Forelimb muscle (tissue), 1 donor: ENCODE data around the gene ACP4. TPM values are rescaled to one million over a fixed set of nuclear protein-coding genes. Genes with fewer than 3 reads are reported as not detected.
"Not testable (repeated sequence)": the region's sequence is repeated elsewhere in the genome, so short reads cannot be mapped to it uniquely, and the experiment has no call there.

Experiments
- DNase-seq: peaks from one replicate; pipeline ENCODE4 v3.0.0-alpha.2; 2013; ENCODE audit warnings: low read depth
- polyA plus RNA-seq: library from polyadenylated mRNA; unstranded; fragments of 120-200 nt; gene quantifications from one replicate; pipeline ENCODE4 v1.2.1, GENCODE V29; 2013; ENCODE audit not compliant: insufficient read length

The ACP4 gene
- polyA plus RNA-seq, 1 donor: not detected

GRCh38 chr19:50777261-50777660, 13.0 kb upstream of the ACP4 start:
- no peak for DNase-seq

GRCh38 chr19:50777830-50778303, 12.3 kb upstream of the ACP4 start:
- no peak for DNase-seq

DNA sequence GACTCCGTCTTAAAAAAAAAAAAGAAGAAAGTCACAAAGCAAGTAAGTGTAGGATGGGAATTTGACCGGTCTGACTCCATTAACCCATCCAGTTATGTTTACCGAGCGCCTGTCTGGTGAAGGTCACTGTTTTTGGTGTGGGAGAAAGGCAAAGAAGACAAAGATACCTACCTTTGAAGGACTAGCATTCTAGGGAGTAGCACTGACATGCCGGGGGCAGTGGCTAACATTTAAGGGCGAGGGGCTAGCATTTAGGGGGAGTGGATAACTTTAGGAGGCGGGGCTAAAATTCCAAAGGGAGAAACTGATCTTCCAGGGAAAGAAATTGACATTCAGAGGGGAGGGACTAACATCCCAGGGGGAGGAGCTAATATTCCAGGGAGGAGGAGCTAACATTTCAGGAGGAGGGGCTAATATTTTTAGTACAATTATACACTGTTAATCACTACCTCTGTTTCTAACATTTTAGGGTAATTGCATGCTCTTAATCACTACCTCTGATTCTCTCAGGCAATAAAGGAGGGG, 11.2 kb upstream of the ACP4 start:
- DNase-seq: no peak

DNA sequence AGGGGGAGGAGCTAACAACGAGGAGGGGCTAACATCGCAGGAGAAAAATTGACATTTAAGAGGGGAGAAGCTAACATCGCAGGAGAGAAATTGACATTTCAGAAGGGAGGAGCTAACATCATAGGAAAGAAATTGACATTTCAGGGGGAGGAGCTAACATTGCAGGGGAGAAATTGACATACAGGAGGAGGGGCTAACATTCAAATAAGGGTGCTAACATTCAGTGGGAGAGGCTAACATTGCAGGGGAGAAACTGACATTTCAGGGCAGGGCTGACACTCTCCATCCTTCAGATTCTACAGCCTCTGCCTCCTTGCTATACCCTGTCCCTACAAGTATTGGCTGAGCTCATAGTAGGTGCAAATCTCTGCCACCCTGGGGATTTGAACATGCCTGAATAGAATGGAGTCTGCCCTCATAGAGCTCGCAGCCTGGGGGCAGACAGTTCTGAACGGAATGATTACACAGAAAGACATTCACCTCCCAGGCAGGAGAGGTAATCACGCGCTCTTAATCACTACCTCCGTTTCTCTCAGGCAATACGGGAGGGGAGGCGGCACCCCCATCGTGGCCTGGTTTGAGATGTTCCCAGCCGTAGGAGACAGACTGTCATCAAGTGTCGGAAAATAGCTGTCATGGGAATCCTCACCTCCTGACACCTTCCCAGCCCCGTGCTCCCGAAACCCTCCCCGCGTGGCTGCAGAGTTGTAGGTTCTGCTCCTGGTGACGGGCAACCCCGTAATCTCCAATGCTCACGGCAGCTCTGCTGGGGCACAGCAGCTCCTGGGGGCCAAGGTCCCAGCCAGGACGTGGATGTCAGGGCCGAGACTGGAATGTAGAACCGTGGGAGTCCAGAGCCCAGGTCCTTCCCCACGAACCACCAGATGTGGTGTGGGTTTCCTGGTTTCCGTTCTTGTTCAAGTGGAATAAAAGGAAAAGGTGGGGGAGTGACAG, 10.4 kb upstream of the ACP4 start:
- DNase-seq: no peak

DNA sequence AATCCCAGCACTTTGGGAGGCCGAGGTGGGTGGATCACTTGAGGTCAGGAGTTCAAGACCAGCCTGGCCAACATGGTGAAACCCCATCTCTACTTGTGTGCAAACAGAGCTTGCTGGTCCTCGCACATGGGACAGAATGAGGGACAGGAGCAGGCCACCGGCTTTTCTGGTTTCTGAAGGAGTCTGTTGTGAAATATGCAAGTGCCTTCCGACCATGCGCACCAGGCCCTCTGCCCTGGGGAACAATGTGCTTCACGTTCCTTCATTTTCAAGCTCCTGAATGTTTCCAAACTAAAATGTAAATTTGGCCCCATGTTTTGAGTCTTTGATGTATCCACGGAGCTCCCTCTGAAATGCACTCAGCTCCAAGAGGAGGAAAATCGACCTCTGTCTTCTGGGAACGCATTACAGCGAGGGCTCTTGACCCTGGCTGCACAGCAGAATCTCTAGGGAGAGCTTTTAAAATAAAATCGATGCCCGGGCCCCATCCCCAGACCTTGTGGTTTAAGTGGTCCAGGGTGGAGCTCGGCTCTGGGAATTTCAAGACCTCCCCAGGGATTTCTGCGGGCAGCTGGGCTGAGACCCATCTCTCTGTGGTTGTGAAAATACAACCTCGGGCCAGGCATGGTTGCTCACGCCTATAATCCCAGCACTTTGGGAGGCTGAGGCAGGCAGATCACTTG, 9.3 kb upstream of the ACP4 start:
- no peak for DNase-seq

DNA sequence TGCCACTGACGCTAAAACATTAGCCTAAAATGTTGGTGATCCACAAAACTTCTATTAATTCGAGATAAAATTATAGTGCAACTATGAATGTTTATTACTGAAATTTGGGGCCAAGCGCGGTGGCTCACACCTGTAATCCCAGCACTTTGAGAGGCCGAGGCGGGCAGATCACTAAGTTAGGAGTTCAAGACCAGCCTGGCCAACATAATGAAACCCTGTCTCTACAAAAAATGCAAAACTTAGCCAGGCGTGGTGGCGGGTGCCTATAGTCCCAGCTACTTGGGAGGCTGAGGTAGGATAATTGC, 6.4 kb upstream of the ACP4 start:
- not testable (repeated sequence) for DNase-seq

- DNase-seq: no peak
Observed at GRCh38 chr19:50784710-50785109, 5.5 kb upstream of the ACP4 start.

- DNase-seq: no peak
Observed at GRCh38 chr19:50785329-50785728, 4.9 kb upstream of the ACP4 start.

DNA sequence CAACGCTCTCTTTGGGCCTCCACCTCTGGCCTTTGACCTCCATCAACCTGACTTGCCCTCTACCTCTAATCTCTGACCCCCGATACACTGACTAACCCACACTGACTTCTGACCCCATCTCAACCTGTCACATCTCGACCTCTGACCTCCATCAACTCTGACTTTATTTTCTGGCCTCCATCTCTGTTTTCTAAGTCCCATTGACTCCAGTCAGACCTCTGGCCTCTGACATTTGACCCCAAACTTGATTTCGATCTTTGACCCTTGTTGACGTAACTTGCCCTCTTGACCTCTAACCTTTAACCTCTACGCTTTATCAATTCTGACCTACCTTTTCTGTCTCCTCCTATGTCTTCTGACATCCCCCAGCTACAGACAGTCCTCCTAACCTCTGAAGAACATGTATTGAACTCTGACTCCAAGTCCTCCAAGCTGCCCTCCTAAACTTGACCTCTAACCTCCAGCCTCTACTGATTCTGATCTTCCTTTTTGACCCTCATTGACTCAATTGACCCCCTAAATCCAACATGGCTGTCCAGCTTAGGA, 780 bp downstream of the ACP4 start:
- no peak for DNase-seq

- DNase-seq: no peak
Observed at GRCh38 chr19:50791594-50792271, 1.5 kb downstream of the ACP4 start.

- DNase-seq: no peak
Observed at GRCh38 chr19:50792272-50793250, 2.3 kb downstream of the ACP4 start.

DNA sequence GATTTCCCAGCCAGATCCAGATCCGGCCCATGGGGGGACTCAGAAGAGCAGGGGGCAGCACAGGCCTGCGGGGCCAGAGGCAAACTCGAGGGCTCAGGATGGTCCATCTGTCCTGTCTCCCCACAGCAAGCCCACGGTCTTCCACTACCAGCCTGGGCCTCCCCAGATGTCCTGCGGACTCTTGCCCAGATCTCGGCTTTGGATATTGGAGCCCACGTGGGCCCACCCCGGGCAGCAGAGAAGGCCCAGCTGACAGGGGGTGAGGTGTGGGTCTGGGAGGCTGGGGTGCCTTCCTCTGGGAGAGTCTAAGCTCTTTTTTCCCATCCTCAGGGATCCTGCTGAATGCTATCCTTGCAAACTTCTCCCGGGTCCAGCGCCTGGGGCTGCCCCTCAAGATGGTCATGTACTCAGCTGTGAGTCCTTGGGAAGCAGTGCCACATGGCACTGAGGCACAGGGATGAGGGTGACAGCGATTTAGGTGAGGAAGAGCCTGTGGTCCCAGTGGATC, 3.4 kb downstream of the ACP4 start:
- no peak for DNase-seq

DNA sequence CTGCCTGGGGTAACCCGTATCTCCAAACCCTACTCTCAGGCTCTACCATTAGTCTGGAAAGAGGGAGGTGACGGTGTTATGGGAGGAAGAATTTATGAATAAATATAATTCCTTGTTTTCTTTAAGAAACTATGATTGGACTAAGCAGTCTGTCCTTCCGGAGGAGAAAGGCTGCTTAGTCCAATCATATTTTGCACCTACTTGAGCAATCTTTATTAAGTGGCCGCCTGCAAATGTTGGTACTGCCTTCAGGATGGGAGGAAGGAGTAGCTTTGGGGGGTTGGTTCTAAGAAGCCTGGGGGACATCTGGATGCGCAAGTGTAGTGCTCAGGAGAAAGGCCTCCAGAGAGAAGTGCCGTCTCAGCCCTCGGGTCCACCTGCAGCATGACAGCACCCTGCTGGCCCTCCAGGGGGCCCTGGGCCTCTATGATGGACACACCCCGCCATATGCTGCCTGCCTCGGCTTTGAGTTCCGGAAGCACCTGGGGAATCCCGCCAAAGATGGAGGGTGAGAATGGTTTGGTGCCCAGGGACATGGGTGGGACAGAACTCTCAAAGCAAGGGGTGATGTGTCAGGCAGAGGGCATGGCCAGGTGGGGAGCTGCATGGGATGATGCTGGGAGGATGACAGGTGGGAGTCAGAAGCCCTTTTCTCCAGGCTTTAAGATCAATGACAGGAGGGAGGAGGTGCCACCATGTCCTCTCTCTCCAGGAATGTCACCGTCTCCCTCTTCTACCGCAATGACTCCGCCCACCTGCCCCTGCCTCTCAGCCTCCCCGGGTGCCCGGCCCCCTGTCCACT, 4.1 kb downstream of the ACP4 start:
- no peak for DNase-seq

DNA sequence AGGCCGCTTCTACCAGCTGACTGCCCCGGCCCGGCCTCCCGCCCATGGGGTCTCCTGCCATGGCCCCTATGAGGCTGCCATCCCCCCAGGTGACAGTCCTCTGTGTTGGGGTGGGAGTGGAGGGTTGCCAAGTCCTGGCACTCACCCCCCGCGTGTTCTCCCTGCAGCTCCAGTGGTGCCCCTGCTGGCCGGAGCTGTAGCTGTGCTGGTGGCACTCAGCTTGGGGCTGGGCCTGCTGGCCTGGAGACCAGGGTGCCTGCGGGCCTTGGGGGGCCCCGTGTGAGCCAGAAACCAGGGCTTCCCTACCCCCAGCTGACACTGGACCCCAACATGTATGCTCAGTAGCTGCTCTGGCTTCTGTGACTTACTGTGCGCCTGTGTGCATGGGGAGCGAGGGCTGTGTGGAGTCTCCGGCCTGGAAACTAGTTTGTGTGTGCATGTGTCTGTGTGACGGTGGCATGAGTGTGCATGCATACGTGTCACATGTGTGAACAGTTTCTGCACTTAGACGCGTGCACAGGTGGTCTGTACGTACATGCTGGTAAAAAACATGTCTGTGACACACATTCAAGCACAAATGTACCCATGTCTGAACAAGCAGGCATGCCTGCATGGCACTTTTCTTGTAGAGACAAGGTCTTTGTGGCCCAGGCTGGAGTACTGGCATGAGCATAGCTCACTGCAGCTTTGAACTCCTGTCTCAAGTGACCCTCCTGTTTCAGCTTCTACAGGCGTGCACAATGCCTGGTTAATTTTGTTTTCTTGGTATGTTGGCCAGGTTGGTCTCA, 4.9 kb downstream of the ACP4 start:
- DNase-seq: no peak

DNA sequence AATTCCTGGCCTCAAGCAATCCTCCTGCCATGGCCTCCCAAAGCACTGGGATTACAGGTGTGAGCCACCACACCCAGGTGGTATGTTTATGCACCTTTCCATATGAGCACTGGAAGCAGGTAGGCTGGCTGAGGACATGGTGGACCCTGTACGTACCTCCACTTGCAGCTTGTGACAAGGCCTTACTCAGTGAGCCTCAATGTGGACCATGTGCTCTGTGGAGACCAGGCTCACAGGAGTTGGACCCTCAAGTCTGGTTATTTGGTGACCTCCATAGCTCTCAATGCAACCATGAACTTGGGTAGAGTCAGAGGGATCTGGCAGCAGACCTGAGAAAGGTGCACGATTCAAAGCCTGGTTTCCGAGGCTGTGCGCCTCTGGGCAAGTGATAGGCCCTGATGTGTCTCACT, 5.5 kb downstream of the ACP4 start:
- no peak for DNase-seq

DNA sequence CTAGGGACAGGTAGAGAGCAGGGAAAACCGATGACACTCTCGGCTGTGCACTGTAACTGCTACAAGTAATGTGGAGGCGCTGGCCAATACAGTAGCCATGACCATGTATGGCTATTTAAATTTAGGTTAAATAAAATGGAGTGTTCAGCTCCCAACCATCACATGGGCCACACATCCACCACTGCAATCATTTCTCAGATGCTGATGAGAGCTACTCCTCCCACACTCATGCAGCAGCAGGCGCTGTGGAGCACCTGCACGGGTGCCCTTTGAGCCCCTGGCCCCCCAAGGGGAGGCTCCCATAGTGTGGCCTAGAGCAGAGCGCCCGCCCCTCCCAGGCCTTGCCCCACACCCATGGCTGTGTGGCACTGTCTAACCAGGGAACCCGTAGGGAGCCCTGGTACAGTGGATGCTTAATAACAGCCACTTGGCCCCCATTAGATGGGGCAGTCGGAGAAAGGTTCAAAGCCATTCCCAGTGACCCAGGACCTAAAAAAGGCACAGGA, 6.0 kb downstream of the ACP4 start:
- no peak for DNase-seq

GRCh38 chr19:50796634-50797428, 6.6 kb downstream of the ACP4 start:
- no peak for DNase-seq

- DNase-seq: no peak
Observed at GRCh38 chr19:50797429-50797780, 7.2 kb downstream of the ACP4 start.
